ENCODE data around the gene ACHE.

The ACHE gene

GRCh38 chr7:100884736-100885439, 10.8 kb downstream of the ACHE start:
- no peak for DNase-seq

- DNase-seq = no peak
These were observed 12.7 kb downstream of the ACHE start for GRCh38 chr7:100882785-100883526.

- DNase-seq = no peak
These were observed 13.5 kb downstream of the ACHE start for GRCh38 chr7:100882201-100882600.

- no peak for DNase-seq
These were observed 14.6 kb downstream of the ACHE start for GRCh38 chr7:100881136-100881535.

- no peak for DNase-seq
These were observed 15.0 kb downstream of the ACHE start for GRCh38 chr7:100880645-100881044.

GRCh38 chr7:100879685-100880261, 15.9 kb downstream of the ACHE start:
- no peak for DNase-seq

- no peak for DNase-seq
These were observed 17.0 kb downstream of the ACHE start for GRCh38 chr7:100878685-100879084.

- DNase-seq = no peak
These were observed 17.7 kb downstream of the ACHE start for GRCh38 chr7:100878013-100878412.

GRCh38 chr7:100875356-100875751, 20.3 kb downstream of the ACHE start:
- DNase-seq = peak; percentile 55

GRCh38 chr7:100874577-100875355, 20.9 kb downstream of the ACHE start, which contains the start of gene SRRT:
Gene SRRT, plus strand, starts transcription at chr7:100875103. Its CDS starts 488 bp downstream, at chr7:100875591.
- DNase-seq = peak; percentile 99

- no peak for DNase-seq
These were observed 21.4 kb downstream of the ACHE start for GRCh38 chr7:100874300-100874576.

- DNase-seq = no peak
These were observed 21.9 kb downstream of the ACHE start for GRCh38 chr7:100873599-100874299.

GRCh38 chr7:100867776-100868485, 27.8 kb downstream of the ACHE start:
- DNase-seq = no peak

GRCh38 chr7:100867040-100867775, 28.5 kb downstream of the ACHE start, which contains the start of gene TRIP6:
Gene TRIP6, plus strand, starts transcription at chr7:100867387. Its CDS starts 111 bp downstream, at chr7:100867498.
- peak; percentile 87 for DNase-seq

- no peak for DNase-seq
These were observed 29.0 kb downstream of the ACHE start for GRCh38 chr7:100866729-100867039.

- DNase-seq = peak; percentile 90
These were observed 29.6 kb downstream of the ACHE start for GRCh38 chr7:100865938-100866728.

GRCh38 chr7:100865372-100865911, 30.2 kb downstream of the ACHE start:
- DNase-seq = peak; percentile 64

- no peak for DNase-seq
These were observed 31.3 kb downstream of the ACHE start for GRCh38 chr7:100864263-100864845.

- DNase-seq = peak; percentile 75
These were observed 32.2 kb downstream of the ACHE start for GRCh38 chr7:100863406-100863950.

GRCh38 chr7:100861616-100861985, 34.1 kb downstream of the ACHE start:
- no peak for DNase-seq
